Testis (tissue), 3 donors: Measurements from ENCODE around the gene MCM5. TPM values are rescaled to one million over a fixed set of nuclear protein-coding genes. Genes with fewer than 3 reads are reported as not detected.

ENCODE experiments used
- DNase-seq: peaks from one replicate; pipeline ENCODE4 v3.0.0-alpha.2; 2019
- H3K27ac ChIP-seq, 2 donors: fragments of 200-600 bp; sonication (generic); one replicate each; pipeline ENCODE4 v1.5.1; 2019
- H3K27me3 ChIP-seq: fragments of 200-600 bp; sonication (generic); one replicate; pipeline ENCODE4 v1.5.1; 2019
- H3K36me3 ChIP-seq: fragments of 200-600 bp; sonication (generic); one replicate; pipeline ENCODE4 v1.5.1; 2017; ENCODE audit warnings: low read depth; ENCODE audit errors: missing control alignments
- H3K4me1 ChIP-seq: fragments of 200-600 bp; sonication (generic); one replicate; pipeline ENCODE4 v1.5.1; 2019
- H3K4me3 ChIP-seq, 2 donors: fragments of 200-600 bp; sonication (generic); one replicate each; pipeline ENCODE4 v1.5.1; 2017 to 2019
- H3K9me3 ChIP-seq: fragments of 200-600 bp; sonication (generic); one replicate; pipeline ENCODE4 v1.5.1; 2017
- POLR2A ChIP-seq: fragments of 450-650 bp; IDR thresholded peaks from one replicate; pipeline ENCODE4 v1.6.1; 2017; ENCODE audit warnings: antibody characterized with exemption, mild to moderate bottlenecking, moderate library complexity
- WGBS, 2 donors: methylation state at CpG; one replicate each; pipeline ENCODE4 v1.1.5; 2018; 5-methylcytosine and 5-hydroxymethylcytosine counted together
- intact Hi-C: fragments of 100-400 bp; cut with DNase I; formaldehyde crosslinking; loops from one replicate; pipeline ENCODE4 v1.15.1; 2023; ENCODE audit warnings: low total_unique reads
- polyA plus RNA-seq: library from polyadenylated mRNA; stranded (reverse); fragments of 350-450 nt; fragmentation: Illumina TruSeq; extraction: RNeasy Lipid Tissue Mini Kit (QIAGEN cat#74804); gene quantifications from one replicate; pipeline ENCODE4 v1.2.3, GENCODE V29; 2014; ENCODE audit warnings: low read depth, low replicate concordance; ENCODE audit not compliant: insufficient read depth
- total RNA-seq, 2 donors: library from RNA; depleted of rRNA; stranded (reverse); fragments of >200 nt; gene quantifications; one replicate each; pipeline ENCODE4 v1.2.3, GENCODE V29; 2016
- TF ChIP-seq, protein P1 (sequence below), 3 experiments: fragments of 450-650 bp in 2 of 3; fragments of 200-600 bp in 1 of 3; sonication (generic) in 1 of 3; IDR thresholded peaks; one replicate each; pipeline ENCODE4 v1.5.1; 2016 to 2019; ENCODE audit warnings: antibody characterized with exemption in 3 of 3, mild to moderate bottlenecking in 2 of 3, moderate library complexity in 1 of 3

Gene MCM5
- total and polyA plus RNA-seq, 3 donors from 2014 or later, result 34.3 to 49.6 (median 42.1) TPM

DNA sequence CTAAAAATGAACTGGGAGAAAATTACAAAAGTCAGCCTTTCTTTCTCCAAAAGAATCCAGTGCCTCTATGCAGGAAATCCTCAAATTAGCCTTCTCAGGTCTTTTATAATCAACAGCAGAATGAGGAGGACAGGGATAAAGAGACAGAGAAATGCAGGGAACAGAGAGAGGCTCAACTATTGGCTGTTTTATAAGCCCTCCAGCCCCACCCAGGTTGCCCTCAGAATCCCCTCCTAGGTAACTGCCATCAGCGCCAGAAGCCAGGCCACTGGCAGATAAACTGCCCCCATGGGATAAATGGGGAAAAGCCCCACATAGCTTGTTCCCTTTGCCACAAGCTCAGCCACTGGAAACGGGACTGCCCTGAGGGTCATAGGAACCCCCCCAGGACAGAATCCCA, 29.9 kb upstream of the MCM5 start:
- Histone ChIP-seq H3K4me3 (no peak overlapping the region), H3K4me1 (peaks cover 13% of the 10 kb centered on the region), H3K27me3 (no peaks in the 10 kb centered on the region), H3K36me3 (no peaks in the 10 kb centered on the region), H3K9me3 (no peaks in the 10 kb centered on the region), H3K27ac (peak overlapping the region in 1 of 2 donors; percentile 57)
- TF ChIP-seq POLR2A, result no peak
- TF ChIP-seq, protein P1, sequence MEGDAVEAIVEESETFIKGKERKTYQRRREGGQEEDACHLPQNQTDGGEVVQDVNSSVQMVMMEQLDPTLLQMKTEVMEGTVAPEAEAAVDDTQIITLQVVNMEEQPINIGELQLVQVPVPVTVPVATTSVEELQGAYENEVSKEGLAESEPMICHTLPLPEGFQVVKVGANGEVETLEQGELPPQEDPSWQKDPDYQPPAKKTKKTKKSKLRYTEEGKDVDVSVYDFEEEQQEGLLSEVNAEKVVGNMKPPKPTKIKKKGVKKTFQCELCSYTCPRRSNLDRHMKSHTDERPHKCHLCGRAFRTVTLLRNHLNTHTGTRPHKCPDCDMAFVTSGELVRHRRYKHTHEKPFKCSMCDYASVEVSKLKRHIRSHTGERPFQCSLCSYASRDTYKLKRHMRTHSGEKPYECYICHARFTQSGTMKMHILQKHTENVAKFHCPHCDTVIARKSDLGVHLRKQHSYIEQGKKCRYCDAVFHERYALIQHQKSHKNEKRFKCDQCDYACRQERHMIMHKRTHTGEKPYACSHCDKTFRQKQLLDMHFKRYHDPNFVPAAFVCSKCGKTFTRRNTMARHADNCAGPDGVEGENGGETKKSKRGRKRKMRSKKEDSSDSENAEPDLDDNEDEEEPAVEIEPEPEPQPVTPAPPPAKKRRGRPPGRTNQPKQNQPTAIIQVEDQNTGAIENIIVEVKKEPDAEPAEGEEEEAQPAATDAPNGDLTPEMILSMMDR (IDR thresholded peaks at IDR 0.05), result no peak
- 55 to 74% methylated on average over 1 to 2 of the region's 2 CpGs for WGBS, 2 donors
- intact Hi-C loops, result no loop called here
- no peak for DNase-seq

DNA sequence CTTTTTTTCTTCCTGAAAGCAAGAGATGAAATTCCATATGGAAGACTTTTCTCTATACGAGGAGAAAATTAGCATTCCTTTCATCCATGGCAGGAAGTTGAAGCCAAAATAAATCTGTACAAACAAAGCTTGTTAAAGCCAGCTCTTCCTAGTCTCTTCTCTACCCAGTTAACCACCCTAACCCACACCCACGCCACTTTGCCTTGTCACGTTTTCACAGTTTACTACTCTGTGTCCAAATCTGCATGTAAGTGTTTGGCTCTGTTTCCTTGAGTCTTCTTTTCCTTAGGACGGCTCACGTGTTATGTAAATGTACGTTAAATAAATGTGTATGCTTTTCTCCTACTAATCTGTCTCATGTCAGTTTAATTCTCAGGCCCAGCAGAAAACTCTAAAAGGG, 26.2 kb upstream of the MCM5 start:
- intact Hi-C loops, result no loop called here
- no peak for TF ChIP-seq POLR2A
- TF ChIP-seq, protein P1 (IDR thresholded peaks at IDR 0.05), result no peak
- no peak for DNase-seq
- H3K4me1 ChIP-seq, result peaks cover 39% of the 10 kb centered on the region
- 83 to 85% methylated on average over 6 of the region's 6 CpGs for WGBS, 2 donors
- H3K4me3 ChIP-seq, result no peak overlapping the region
- no peaks in the 10 kb centered on the region for H3K9me3 ChIP-seq
- no peaks in the 10 kb centered on the region for H3K36me3 ChIP-seq
- H3K27ac ChIP-seq, result no peak overlapping the region
- no peaks in the 10 kb centered on the region for H3K27me3 ChIP-seq

DNA sequence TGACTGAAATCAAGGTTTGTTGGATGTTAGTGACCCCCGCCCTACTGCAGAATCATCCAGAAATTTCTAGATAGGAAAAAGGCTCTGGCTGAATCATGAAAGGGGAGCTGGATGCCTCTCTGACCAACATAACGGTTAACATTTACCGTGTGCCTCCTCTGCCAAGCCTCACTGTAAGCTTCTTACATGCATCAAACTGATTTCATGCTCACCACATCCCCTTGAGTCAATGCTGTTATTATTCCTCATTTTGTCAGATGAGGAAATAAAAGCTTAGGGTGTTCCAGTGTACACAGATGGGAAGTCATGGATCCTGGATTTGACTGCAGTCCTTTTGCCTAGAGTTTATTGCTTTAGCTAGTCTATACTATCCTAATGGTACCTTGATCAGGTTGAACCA, 24.9 kb upstream of the MCM5 start:
- H3K4me1 ChIP-seq, result peaks cover 45% of the 10 kb centered on the region
- no peaks in the 10 kb centered on the region for H3K36me3 ChIP-seq
- H3K27ac ChIP-seq, result peak overlapping the region in 1 of 2 donors; percentile 12
- 81 to 91% methylated on average over 3 of the region's 3 CpGs for WGBS, 2 donors
- H3K4me3 ChIP-seq, result no peak overlapping the region
- intact Hi-C loops, result no loop called here
- TF ChIP-seq, protein P1 (IDR thresholded peaks at IDR 0.05), result no peak
- no peak for TF ChIP-seq POLR2A
- no peak for DNase-seq
- H3K27me3 ChIP-seq, result no peaks in the 10 kb centered on the region
- H3K9me3 ChIP-seq, result no peaks in the 10 kb centered on the region

DNA sequence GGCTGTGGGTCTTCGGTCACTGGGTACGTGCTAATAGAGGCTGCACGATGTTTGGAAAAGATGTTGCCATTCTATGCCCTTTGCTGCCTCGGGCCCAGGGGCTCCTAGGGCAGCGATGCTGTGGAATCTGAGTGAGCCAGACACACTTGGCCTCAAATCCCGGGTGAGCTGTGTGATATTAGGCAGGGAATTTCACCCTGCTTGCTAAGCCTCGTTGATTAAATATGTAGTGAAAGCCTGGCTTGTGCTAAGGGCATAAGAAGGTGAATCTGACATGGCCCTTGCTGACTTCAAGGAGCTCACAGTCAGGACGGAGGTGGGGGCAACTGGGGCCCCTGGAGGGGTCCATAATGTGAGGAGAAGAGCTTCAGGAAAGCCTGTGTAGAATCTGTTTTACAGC, 24.4 kb upstream of the MCM5 start:
- peaks cover 44% of the 10 kb centered on the region for H3K4me1 ChIP-seq
- DNase-seq, result no peak
- H3K4me3 ChIP-seq, result no peak overlapping the region
- intact Hi-C loops, result no loop called here
- no peak for TF ChIP-seq POLR2A
- TF ChIP-seq, protein P1 (IDR thresholded peaks at IDR 0.05), result no peak
- 76 to 87% methylated on average over 6 to 8 of the region's 8 CpGs for WGBS, 2 donors
- H3K27me3 ChIP-seq, result no peaks in the 10 kb centered on the region
- H3K36me3 ChIP-seq, result no peaks in the 10 kb centered on the region
- H3K27ac ChIP-seq, result peak overlapping the region in 1 of 2 donors; percentile 12
- no peaks in the 10 kb centered on the region for H3K9me3 ChIP-seq

DNA sequence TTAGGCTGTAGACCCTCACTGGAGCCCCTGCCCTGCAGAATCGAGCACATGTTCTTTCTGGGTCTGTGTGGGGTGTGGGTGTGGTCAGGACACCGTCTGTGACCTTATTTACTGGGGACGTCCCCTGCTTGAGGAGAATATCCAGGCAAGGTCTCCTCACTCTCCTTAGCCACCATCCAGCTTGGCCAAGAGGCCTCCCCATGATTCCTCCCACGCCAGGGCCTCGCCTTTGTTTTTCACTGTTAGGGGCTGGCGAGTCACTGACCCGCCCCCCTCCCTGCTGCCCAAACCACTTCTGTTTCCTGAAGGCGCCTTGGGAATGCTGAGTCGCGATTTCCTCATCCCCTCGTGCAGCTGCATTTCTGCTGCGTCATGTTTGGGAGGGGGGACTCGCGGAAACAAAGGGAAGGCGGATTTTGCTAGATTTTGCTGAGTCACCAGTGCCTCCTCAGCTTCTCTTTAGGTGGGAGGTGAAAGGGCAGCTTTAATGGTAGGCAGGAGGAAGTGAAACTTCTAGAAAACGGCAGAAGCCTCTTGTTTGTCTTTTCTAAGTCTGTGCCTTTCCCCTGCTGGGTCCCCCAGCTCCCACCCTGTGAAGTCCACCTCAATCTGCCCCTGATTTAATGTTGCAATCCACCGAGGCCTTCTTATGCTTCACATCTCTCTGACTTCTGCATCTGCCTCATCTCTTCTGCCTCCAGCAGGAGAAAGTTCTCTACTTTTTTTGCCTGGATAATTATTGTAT, 23.0 kb upstream of the MCM5 start:
- H3K4me3 ChIP-seq, result no peak overlapping the region

More for the DNA sequence above, 23.0 kb upstream of the MCM5 start:
- intact Hi-C loops, result no loop called here
- peaks cover 45% of the 10 kb centered on the region for H3K4me1 ChIP-seq
- no peaks in the 10 kb centered on the region for H3K9me3 ChIP-seq
- no peak for TF ChIP-seq POLR2A
- TF ChIP-seq, protein P1 (IDR thresholded peaks at IDR 0.05), result no peak
- H3K27ac ChIP-seq, result peak overlapping the region; percentile 65 to 89
- peak; percentile 95 for DNase-seq
- WGBS, 2 donors, result 7 to 15% methylated on average over 15 to 17 of the region's 17 CpGs
- no peaks in the 10 kb centered on the region for H3K36me3 ChIP-seq
- H3K27me3 ChIP-seq, result no peaks in the 10 kb centered on the region
